Measurements from ENCODE around the gene WBP1L.
"Not testable (repeated sequence)": the region's sequence is repeated elsewhere in the genome, so short reads cannot be mapped to it uniquely, and the experiment has no call there.

The WBP1L gene

DNA sequence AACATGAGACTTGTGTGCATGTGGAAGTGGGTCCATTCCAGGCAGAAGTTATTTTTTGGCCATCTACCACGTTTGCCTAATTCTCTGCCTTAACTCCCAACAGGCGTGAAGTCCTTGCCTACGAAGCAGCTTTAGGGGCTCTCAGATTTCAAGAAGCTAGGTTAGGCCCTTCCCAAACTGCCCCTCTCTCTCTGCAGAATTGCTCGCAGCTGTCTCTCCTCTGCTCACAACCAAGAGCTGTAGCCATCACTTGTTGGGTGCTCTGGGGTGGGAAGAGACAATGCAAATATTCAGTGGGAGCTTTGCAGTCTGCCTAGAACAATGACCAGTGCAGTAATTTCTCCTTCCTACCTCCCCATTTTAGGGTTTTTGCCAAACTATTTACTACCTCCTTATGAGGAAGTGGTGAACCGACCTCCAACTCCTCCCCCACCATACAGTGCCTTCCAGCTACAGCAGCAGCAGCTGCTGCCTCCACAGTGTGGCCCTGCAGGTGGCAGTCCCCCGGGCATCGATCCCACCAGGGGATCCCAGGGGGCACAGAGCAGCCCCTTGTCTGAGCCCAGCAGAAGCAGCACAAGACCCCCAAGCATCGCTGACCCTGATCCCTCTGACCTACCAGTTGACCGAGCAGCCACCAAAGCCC is 68.6 kb downstream of the WBP1L start:
- no peak for DNase-seq (ENCODE audit: low read depth)

DNA sequence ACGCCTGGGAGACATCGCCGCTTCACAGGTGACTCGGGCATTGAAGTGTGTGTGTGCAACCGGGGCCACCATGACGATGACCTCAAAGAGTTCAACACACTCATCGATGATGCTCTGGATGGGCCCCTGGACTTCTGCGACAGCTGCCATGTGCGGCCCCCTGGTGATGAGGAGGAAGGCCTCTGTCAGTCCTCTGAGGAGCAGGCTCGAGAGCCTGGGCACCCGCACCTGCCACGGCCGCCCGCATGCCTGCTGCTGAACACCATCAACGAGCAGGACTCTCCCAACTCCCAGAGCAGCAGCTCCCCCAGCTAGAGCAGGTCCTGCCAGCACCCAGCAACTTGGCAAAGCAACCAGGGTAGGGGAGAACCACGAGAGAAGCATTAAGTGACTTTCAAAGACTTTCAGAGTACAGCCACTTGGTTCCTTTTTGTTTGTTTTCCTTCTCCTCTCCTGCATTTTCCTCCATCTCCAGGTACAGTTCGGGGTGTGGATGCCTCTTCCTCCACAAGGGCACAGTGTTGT is 69.3 kb downstream of the WBP1L start:
- DNase-seq (ENCODE audit: low read depth) = no peak

DNA sequence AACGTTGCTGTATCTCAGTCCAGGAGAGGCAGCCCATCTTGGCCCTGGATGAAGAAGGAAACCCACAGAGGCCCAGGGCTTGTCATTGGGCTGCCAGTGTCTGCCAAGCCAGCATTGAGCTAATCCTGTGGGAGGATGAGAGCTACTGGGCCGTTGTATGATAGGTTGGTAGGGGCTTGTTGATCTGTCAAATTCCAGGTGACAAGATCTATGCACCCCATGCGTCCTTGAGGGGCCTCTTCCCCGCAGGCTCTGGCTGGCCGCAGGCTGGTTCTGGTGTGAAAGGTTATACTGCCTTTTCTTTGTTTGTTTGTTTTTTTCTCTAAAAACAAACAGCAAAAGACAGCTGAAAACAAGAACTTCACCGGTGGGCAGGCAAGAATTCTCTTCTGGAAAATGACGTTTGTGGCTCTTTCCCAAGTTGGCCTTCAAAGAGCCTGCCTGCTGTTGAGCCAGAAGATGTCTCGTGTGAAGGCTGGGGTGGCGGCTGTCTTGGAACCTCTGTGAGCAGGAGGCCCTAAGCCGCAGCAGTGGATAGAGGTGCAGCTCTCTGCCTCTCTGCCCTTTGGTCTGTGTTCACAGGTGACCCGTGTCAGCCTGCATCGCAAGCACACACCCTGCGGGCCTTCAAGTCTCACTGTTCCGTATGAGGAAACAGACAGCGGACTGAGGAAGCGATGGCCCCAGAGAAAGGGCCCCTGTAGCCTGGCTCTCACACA is 70.1 kb downstream of the WBP1L start:
- DNase-seq (ENCODE audit: low read depth) = no peak

DNA sequence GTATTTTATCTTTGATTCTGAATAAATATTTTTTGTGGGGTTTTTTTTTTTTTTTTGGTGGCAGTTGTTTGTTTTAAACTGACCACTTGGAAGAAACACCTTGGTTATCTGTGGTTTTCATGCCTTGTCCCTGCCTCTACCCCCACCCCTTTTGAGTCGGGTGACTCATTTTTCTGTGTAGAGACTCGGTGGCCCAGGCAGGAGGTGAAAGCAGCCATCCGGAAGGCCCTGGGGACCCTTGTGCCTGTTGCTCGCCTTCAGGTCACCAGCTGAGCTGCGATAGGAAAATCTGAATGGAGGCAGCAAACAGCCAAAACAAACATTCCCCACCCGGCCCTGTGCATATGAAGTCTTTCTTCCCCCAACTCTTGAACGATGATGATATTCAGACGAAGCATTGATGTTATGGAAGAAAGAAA is 70.7 kb downstream of the WBP1L start:
- DNase-seq (ENCODE audit: low read depth) = no peak

DNA sequence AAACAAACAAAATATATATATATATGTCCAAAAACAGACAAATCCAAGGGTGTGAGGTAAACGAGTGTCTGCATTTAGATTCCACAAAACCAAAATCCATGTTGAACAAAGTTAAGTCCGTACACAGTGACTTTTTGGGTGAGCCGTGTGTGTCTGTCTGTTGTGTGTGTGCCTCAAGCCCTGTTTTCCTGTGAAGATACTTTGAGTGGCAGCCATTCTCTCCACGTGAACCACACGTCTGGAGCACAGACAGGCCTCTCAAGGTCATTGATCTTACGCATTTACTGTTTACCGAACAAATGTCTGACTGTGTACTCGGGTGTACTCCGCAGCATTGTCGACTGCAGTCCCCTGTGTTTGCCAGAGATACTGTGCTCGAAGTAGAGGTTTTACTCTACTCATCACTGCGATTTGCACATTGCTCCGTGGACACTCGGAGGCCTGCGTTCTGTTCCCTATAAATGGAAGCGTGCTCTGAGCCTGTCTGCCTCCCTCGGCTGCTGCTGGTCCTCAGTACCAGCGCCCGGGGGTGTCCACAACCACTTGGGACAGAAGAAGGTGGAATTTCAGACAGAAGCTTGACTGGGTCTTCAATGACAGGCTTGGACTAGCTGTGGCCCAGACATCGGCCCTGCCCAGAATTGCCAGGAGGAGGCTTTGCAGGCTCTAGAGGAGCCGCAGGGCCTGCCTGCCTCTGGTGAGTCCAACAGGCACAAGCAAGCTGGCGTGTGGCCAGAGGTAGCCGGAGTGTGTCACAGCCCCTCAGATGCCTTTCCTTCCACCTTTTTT is 71.3 kb downstream of the WBP1L start:
- no peak for DNase-seq (ENCODE audit: low read depth)

DNA sequence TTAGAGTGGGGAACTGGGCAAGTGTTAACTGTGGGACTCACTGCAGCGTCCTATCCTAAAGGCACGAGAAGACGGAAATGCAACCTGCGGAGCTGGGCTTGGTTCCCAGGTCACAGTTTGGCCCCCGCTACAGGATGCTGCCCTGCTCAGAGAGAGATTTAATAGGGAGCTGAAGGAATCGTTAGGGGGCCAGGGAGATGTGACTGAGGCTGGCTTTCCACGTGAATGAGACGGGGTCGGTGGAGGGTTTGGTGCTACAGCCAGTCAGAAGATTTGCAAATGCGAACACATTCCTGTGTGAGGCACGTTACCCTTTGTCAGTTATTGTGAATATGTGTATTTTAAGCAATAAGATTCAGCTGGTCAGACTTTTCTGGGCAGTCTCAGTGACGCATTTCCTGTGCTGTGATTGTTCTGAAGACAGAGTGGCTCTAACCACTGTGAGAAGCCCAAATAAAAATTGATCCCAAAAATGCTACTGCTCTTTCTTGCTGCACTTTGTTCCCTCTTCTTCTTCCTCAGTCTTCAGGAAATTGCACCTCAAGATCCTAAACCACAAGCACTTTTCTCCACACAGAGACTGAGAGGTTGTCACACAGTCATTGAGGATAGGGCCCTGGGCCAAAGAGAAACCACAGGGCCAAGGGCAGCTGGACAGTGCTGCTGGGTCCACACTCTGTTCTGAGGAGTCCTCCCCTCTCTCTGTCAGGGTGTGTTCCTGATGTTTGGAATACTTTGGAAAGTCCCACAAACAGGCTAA is 72.2 kb downstream of the WBP1L start:
- DNase-seq (ENCODE audit: low read depth) = no peak

DNA sequence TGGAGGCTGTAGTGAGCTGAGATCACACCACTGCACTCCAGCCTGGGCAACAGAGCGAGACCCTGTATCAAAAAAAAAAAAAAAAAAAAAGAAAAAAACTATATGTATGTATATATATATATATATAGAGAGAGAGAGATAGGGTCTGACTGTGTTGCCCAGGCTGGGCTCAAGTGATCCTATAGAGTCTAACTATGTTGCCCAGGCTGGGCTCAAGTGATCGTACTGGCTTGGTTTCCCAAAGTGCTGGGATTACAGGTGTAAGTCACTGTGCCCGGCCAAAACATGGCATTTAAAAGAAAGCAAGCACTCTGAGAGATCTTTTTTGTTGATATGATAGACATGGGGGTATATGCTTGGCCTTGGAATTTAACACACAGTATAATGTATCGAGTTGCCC is 73.4 kb downstream of the WBP1L start:
- DNase-seq (ENCODE audit: low read depth) = no peak

DNA sequence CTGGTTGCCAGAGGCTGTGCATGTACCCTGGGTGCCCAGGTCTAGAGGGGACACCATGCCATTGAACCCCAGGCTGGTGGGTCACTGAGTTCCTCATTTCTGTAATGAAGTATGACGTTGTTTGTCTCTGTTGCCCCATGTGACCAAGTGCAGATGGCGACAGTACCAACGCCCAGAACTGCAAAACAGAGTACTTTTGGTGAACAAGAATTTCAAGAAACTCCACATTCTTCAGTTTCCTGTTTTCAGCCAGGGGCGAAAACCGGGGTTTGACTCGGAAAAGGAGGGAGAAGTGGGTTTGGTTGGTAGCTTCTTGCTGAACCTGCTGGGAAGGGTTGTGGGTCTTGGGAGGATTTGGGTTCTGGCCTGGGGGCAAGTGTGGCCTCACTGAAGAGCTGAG is 75.3 kb downstream of the WBP1L start:
- no peak for DNase-seq (ENCODE audit: low read depth)

DNA sequence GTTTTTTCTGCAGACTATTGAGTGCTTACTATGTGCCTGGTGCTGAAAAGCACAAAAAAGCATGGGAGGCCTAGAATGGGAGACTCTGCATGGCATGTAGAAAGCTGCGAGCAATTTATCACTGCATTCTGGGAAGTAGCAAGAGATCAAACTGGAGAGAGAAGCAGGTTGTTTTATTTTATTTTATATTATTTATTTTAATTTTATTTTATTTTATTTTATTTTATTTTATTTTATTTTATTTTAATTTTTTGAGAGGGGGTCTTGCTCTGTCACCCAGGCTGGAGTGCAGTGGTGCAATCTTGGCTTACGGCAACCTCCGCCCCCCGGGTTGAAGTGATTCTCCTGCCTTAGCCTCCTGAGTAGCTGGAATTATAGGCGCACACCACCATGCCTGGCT is 76.3 kb downstream of the WBP1L start:
- not testable (repeated sequence) for DNase-seq (ENCODE audit: low read depth)

DNA sequence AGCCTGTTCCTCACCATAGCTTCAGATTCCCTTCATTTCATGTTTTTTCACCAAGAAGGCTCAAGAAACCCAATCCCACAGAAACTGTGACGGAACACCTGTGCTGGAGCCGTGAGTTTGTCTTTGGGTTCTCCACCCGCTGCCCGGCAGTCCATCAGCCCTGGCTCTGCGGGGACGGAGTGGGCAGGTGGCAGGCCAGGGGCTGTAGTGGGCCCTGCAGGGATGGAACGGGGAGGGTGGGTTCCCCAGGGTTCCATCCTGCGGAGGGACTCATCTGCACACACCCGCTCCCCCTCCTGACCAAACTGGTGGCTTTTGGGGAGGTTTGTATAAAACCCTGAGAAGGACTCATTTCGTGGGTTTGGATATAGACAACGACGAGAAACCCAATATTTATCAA is 78.5 kb downstream of the WBP1L start:
- no peak for DNase-seq (ENCODE audit: low read depth)

DNA sequence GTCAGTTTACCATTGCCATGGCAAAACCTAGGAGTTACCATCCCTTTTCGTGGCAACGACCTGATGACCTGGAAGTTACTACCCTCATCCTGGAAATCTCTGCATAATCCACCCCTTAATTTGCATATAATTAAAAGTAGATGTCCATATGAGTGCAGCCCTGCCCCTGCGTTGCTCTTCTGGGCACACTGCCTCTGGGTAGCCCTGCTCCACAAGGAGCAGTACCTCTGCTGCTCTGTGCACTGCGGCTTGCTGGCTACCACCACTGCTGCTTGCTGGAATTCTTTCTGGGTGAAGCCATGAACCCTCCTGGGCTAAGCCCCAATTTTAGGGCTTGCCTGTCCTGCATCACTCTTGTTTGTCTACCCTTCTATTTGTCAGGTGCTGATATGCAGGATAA is 80.9 kb downstream of the WBP1L start:
- DNase-seq (ENCODE audit: low read depth) = no peak

DNA sequence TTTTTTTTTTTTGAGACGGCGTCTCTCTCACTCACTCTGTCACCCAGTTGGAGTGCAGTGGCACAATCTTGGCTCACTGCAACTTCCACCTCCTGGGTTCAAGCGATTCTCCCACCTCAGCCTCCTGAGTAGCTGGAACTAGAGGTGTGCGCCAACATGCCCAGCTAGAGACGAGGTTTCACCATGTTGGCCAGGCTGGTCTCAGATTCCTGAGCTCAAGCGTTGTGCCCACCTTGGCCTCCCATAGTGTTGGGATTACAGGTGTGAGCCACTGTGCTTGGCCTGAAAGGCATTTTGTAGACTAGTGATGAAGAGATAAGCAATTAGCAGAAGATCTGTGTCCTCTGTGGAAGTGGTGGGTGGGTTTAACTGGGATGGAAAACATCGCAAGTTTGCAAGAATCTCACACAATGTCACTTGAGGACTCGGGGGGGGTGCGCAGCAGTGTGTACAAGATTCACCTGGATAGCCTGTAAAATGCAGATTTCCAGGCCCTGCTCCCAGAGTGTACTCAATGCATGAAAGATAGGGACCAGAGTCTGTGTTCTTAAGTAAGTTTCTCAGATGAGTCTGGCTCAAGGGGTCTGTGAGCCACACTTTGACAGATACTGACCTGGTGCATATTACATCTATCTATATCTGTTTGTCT is 82.5 kb downstream of the WBP1L start:
- no peak for DNase-seq (ENCODE audit: low read depth)

DNA sequence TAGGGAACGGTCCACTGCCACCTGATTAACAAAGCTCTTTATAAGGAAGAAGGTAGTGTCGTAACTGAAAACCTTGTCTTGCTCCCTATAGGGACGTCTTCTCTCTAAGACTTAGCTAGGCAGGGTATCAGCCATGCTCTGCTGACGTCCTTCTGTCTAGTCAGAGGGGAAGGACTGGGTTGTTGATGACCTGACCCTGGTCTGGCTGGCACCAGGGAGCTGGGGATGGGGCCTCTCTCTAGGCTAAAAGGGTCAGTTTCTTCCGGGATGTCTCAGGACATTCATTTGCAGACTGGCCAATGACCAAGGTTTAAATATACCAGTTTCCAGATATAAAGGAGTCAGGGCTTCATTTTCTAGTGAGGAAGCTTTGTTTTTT is 83.8 kb downstream of the WBP1L start:
- no peak for DNase-seq (ENCODE audit: low read depth)

DNA sequence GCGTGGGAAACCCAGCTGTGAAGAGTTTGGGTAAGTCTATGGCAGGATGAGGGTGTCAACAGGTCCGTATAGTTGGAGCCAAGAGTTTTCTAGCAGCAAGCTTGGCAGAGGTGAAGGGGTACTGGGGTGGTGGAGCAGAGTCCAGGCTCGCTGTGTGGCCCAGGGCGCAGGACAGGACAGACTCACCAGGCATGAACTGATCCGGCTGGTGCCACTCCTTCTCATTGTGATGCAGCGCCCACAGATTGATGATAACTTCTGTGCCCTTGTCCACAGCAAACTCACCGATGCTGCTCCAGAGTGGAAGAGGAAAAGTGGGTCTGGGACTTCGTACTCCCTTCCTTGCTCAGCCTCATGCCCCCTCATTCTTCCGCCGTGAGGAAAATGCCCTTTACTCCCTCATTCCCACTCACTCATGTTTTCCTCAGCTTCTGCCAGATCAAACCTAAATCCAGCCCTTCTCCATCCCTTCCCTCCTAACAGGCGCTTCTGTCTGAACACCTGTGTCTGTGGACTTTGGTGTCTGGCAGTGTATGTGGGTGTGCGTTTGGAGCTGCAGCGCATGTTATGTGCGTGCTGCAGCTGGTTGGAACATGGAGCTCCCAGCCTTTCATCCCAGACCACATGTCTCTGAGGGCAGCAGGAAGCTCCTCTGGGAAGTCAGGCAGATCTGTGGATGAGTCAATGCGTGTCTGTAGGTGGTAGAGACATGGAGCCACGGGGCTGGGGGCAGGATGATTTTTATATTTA is 87.7 kb downstream of the WBP1L start:
- no peak for DNase-seq (ENCODE audit: low read depth)

DNA sequence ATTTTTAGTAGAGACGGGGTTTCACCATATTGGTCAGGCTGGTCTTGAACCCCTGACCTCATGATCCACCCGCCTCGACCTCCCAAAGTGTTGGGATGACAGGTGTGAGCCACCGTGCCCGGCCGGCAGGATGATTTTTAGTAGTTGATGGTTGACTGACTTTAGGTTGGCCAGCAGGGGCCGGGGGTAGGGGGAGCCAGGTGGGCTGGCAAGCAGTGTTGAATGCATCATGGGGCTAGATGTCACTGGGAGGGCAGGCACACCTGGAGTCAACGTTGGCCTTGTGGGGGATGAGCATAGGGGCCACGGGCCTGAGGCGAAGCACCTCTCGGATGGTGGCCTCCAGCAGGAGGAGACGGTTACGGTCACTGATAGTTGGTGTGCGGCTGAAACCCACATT is 88.5 kb downstream of the WBP1L start:
- DNase-seq (ENCODE audit: low read depth) = no peak

DNA sequence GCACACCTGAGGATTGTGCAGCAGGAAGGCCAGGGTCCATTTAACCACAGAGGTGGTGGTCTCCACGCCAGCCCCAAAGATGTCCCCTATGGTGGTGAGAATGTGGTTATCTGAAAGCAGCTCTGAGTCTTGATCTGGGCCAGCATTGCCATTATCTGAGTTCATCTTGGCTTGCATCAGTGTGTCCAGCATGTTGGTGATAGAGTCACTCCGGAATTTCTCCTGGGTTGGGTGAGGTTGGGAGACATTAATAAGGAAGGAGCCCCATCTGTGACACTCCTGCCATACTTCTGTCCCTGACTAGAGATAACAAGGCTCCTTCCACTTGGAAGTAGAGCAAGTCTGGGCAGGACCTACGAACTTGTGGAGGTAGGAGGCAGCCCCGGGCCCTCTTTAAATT is 89.2 kb downstream of the WBP1L start:
- DNase-seq (ENCODE audit: low read depth) = no peak

DNA sequence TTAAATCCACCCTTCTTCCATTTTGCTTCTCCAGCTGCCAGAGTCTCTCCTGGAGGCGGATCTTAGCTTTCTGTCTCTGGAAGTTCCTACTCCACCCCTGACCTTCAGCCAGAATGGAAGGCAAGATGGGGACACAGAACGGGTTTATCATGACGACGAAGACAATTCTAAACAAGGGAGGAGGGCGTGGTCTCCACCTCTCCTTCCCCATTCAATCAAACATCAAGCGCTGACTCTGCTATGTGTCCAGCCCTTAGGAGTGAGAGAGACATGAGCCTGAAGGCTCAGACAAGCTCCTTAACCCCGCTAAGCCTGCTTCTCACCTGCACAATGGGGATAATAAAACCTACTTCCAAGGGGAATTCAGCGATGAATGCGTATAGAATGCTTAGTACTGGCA is 90.4 kb downstream of the WBP1L start:
- DNase-seq (ENCODE audit: low read depth) = no peak

DNA sequence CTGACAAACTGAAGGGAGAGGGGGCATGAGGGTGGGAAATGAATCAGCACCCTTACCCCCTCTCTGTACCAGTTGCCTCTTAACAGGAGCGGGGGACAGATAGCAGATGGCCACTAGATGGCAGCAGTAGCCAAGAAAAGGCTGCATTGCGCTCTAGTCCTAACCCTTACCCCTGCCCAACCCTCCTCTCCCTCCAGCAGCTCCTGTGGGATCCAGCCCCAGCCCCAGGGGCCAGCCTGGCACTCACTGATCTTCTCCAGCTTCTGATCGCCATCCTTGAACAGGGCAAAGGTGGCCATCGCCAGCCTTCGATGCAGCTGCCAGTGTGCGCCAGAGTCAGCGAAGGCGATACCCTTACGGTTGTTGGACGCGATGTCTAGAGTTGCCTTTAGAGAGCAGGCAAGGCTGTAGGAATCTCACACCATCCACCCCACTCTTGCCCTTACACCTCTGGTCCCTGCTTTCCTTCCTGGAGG is 91.3 kb downstream of the WBP1L start:
- DNase-seq (ENCODE audit: low read depth) = peak; percentile 77

DNA sequence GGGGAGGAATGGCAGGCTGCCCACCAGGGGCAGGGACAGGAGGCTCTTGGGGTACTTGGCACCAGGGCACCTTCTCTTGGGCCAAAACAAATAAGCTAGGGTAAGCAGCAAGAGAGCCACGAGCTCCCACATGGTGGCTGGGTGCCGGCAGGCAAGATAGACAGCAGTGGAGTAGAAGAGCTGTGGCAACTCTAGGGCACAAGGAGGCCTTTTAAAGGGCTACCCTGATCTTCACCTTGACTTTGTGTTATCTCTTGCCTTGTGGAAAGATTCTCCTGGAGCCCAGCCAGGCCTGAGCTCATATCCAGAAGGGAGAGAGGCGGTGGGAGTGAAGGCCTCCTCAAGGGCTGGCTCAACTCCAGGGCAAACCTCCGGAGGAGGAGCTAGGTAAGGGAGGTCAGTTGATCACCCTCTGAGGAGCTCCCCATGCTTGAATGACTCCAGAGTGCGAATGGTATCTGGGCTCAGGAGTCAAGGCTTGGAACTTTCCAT is 93.5 kb downstream of the WBP1L start, which contains the start of gene CYP17A1:
Gene CYP17A1, minus strand, starts transcription at position 184 of the 492 bp plus-strand sequence. Its CDS starts 52 bp downstream, at position 132.
- no peak for DNase-seq (ENCODE audit: low read depth)

DNA sequence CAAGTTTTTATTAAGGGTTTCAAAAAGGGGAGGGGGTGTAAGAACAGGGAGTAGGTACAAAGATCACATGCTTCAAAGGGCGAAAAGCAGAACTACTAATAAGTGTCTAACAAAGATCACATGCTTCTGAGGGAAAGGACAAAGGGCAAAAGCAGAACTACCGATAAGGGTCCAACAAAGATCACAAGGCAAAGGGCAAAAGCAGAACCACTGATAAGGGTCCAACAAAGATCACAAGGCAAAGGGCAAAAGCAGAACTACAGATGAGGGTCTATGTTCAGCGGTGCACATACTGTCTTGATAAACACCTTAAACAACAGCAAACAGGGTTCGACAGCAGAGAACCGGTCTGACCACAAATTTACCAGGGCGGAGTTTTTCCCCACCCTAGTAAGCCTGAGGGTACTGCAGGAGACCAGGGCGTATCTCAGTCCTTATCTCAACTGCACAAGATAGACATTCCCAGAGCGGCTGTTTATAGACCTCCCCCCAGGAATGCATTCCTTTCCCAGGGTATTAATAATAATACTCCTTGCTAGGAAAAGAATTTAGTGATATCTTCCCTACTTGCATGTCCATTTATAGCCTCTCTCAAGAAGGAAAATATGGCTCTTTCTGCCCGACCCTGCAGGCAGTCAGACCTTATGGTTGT is 94.7 kb downstream of the WBP1L start:
- DNase-seq (ENCODE audit: low read depth) = peak; percentile 34

Data from CMK (cell line).